AG09319 (cell line): ENCODE data around the gene CERS6.

ENCODE experiments used
- DNase-seq: peaks from one replicate; pipeline ENCODE4 v3.0.0-alpha.2; 2010; ENCODE audit warnings: low read depth; ENCODE audit errors: extremely low read depth
- CTCF ChIP-seq: IDR thresholded peaks from 2 replicates; pipeline ENCODE4 v1.5.1; 2011; ENCODE audit warnings: low read depth, mild to moderate bottlenecking, inconsistent platforms, low read length, moderate library complexity

CERS6 gene

GRCh38 chr2:168525716-168526446 lies 69.8 kb downstream of the CERS6 start:
- DNase-seq: no peak
- TF ChIP-seq CTCF: no peak

GRCh38 chr2:168526641-168527040 lies 70.6 kb downstream of the CERS6 start:
- no peak for TF ChIP-seq CTCF
- no peak for DNase-seq

- no peak for TF ChIP-seq CTCF
- no peak for DNase-seq
These were observed 71.9 kb downstream of the CERS6 start for GRCh38 chr2:168528016-168528415.

GRCh38 chr2:168528469-168528868 lies 72.4 kb downstream of the CERS6 start:
- no peak for DNase-seq
- no peak for TF ChIP-seq CTCF

GRCh38 chr2:168529054-168529833 lies 73.2 kb downstream of the CERS6 start:
- DNase-seq: no peak
- no peak for TF ChIP-seq CTCF

GRCh38 chr2:168529900-168530561 lies 74.0 kb downstream of the CERS6 start:
- TF ChIP-seq CTCF: no peak
- DNase-seq: no peak
